ENCODE measurements around the gene LMBRD2. TPM values are rescaled to one million over a fixed set of nuclear protein-coding genes. Genes with fewer than 3 reads are reported as not detected.

The LMBRD2 gene
- total RNA-seq, 3 donors from 2014 or later (not counting 1 experiment from before 2014, with no cell fraction given), result 6.9 to 9.8 (median 9.6) TPM

DNA sequence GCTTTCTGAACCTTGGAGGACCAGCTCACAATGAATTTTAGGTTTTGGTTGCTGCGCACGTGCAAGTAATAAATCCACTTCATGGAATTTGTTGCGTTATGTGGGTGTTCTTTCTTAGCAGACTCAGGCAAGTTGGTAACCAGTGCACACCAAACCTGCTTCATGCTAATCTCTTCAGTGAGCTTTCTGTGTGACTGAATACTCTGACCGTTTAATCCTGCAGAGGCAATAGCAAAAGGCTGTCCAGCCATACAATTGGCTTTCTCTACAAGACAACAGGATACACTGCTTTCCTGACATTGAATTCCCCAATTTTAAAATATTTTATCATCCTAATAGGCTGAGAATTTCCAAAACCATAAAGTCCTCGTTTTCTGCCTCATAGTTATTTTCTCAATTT lies 95.3 kb downstream of the LMBRD2 start:
- Mint-ChIP-seq H3K4me1 (no peaks in the 10 kb centered on the region), H3K27me3 (ENCODE audit: low read depth in 2 of 2) (peaks cover 8 to 20% of the 10 kb centered on the region in 2 donors), H3K27ac (no peak overlapping the region), H3K4me3 (no peak overlapping the region), H3K9me3 (no peaks in the 10 kb centered on the region), H3K36me3 (no peaks in the 10 kb centered on the region)
- Histone ChIP-seq H3K27me3 (ENCODE audit: control insufficient read depth, insufficient read depth, low read length) (no peaks in the 10 kb centered on the region), H3K27ac (ENCODE audit: low read length) (no peak overlapping the region), H3K4me3 (ENCODE audit: low read length) (no peak overlapping the region), H3K36me3 (ENCODE audit: control insufficient read depth, insufficient read depth, low read length) (no peaks in the 10 kb centered on the region), H3K9me3 (ENCODE audit: control insufficient read depth, insufficient read depth, low read length) (no peaks in the 10 kb centered on the region), H3K4me1 (ENCODE audit: control insufficient read depth, insufficient read depth, low read length) (no peaks in the 10 kb centered on the region)
- DNase-seq (no peak), ATAC-seq (no peak)
- intact Hi-C loops (cut with micrococcal nuclease), result no loop called here
- WGBS (ENCODE audit: insufficient coverage), result 61% methylated on average over 5 of the region's 5 CpGs
- no peak for TF ChIP-seq CTCF (IDR thresholded peaks at IDR 0.05)

- no peaks in the 10 kb centered on the region for H3K4me1 Mint-ChIP-seq
- intact Hi-C loops (cut with micrococcal nuclease), result no loop called here
- no peak overlapping the region for H3K4me3 Mint-ChIP-seq
- ATAC-seq (no peak), DNase-seq (no peak)
- Histone ChIP-seq H3K4me1 (ENCODE audit: control insufficient read depth, insufficient read depth, low read length) (no peaks in the 10 kb centered on the region), H3K9me3 (ENCODE audit: control insufficient read depth, insufficient read depth, low read length) (no peaks in the 10 kb centered on the region), H3K27me3 (ENCODE audit: control insufficient read depth, insufficient read depth, low read length) (no peaks in the 10 kb centered on the region), H3K36me3 (ENCODE audit: control insufficient read depth, insufficient read depth, low read length) (no peaks in the 10 kb centered on the region), H3K4me3 (ENCODE audit: low read length) (no peak overlapping the region), H3K27ac (ENCODE audit: low read length) (no peak overlapping the region)
- H3K9me3 Mint-ChIP-seq, result no peaks in the 10 kb centered on the region
- H3K27me3 Mint-ChIP-seq (ENCODE audit: low read depth in 2 of 2), result peaks cover 8 to 20% of the 10 kb centered on the region in 2 donors
- H3K36me3 Mint-ChIP-seq, result no peaks in the 10 kb centered on the region
- 75% methylated on average over 5 of the region's 5 CpGs for WGBS (ENCODE audit: insufficient coverage)
- H3K27ac Mint-ChIP-seq, result no peak overlapping the region
- TF ChIP-seq CTCF (IDR thresholded peaks at IDR 0.05), result no peak
Observed at GRCh38 chr5:36055984-36056383, 95.7 kb downstream of the LMBRD2 start.

- no peak for TF ChIP-seq CTCF (IDR thresholded peaks at IDR 0.05)
- Histone ChIP-seq H3K27me3 (ENCODE audit: control insufficient read depth, insufficient read depth, low read length) (no peaks in the 10 kb centered on the region), H3K27ac (ENCODE audit: low read length) (no peak overlapping the region), H3K4me3 (ENCODE audit: low read length) (no peak overlapping the region), H3K9me3 (ENCODE audit: control insufficient read depth, insufficient read depth, low read length) (no peaks in the 10 kb centered on the region), H3K4me1 (ENCODE audit: control insufficient read depth, insufficient read depth, low read length) (no peaks in the 10 kb centered on the region), H3K36me3 (ENCODE audit: control insufficient read depth, insufficient read depth, low read length) (no peaks in the 10 kb centered on the region)
- Mint-ChIP-seq H3K4me1 (no peaks in the 10 kb centered on the region), H3K27me3 (ENCODE audit: low read depth in 2 of 2) (peaks cover 8 to 20% of the 10 kb centered on the region in 2 donors), H3K27ac (no peak overlapping the region), H3K9me3 (no peaks in the 10 kb centered on the region), H3K36me3 (no peaks in the 10 kb centered on the region), H3K4me3 (no peak overlapping the region)
- DNase-seq, result no peak
- WGBS (ENCODE audit: insufficient coverage), result 28% methylated on average over 3 of the region's 3 CpGs
- intact Hi-C loops (cut with micrococcal nuclease), result no loop called here
- no peak for ATAC-seq
Observed at GRCh38 chr5:36054647-36055046, 97.0 kb downstream of the LMBRD2 start.

DNA sequence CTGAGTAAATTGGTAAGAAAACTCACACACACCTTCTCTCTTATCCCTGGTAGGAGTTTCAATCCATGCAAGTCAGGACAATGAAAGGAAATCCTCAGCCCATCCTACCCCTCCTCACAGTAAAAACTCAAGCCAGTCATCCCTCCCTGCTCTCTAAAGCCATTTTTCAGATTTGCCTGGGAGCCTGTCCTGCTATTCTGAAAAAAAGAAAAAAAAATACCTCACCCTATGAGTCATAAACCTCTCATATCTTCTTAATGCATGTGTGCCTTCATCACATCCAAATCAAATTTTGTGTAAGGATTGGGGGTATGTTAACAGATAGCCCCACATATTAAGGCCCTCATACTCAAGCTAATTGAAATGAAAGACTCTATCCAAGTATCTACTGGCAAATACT lies 99.1 kb downstream of the LMBRD2 start:
- no peak overlapping the region for H3K27ac ChIP-seq (ENCODE audit: low read length)
- Mint-ChIP-seq H3K9me3 (peaks cover 0 to 2% of the 10 kb centered on the region in 2 donors), H3K27ac (no peak overlapping the region), H3K36me3 (no peaks in the 10 kb centered on the region), H3K4me1 (no peaks in the 10 kb centered on the region), H3K27me3 (ENCODE audit: low read depth in 2 of 2) (peaks cover 3 to 20% of the 10 kb centered on the region in 2 donors), H3K4me3 (no peak overlapping the region)
- intact Hi-C loops (cut with micrococcal nuclease), result no loop called here
- ATAC-seq (no peak), DNase-seq (no peak)
- H3K4me3 ChIP-seq (ENCODE audit: low read length), result no peak overlapping the region
- H3K27me3 ChIP-seq (ENCODE audit: control insufficient read depth, insufficient read depth, low read length), result no peaks in the 10 kb centered on the region
- H3K36me3 ChIP-seq (ENCODE audit: control insufficient read depth, insufficient read depth, low read length), result no peaks in the 10 kb centered on the region
- no peaks in the 10 kb centered on the region for H3K9me3 ChIP-seq (ENCODE audit: control insufficient read depth, insufficient read depth, low read length)
- no peak for TF ChIP-seq CTCF (IDR thresholded peaks at IDR 0.05)
- no peaks in the 10 kb centered on the region for H3K4me1 ChIP-seq (ENCODE audit: control insufficient read depth, insufficient read depth, low read length)
